GM18909 (cell line): ENCODE data around the gene CNIH3.

Experiments
- ATAC-seq: cut with Tn5 transposase; IDR thresholded peaks from one replicate; pipeline ENCODE4 v1.9.1; 2021; ENCODE audit warnings: mild to moderate bottlenecking; ENCODE audit not compliant: unreplicated experiment, poor library complexity

Gene CNIH3

DNA sequence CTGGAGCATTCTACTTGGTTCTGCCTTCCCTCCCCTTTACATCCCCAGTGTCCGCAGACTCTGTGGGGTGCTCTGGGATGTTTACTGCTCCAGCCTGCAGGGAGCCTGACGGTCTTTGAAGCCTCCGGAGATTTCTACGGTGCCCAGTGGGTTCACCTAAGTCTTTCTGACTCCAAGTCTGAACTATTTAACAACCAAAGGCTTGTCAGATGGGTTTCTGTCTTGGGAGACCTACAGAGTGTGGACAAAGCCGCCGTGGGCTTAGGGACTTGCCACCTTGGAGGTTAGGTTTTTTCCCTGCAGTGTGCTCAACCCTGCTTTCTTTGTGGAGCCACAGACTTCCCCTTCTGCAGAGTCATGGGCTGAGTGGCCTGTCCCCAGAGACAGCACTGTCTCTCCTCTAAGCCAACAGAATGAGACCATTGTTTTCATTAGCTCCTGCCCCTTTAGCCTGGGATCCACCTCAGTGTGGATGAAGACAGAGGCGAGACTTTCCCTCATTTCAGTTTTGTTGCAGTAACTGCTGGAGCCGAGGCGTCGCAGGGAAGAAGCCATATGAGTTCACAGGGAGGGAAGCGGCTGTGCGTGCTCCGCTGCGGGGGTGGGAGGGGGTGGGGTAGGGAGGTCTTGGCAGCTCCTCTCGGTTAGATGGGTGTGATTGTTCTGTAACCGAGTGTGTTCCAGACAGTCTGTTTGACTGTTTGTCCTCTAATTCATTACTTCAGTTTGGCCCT, 120.7 kb downstream of the CNIH3 start:
- peak; percentile 63 for ATAC-seq

DNA sequence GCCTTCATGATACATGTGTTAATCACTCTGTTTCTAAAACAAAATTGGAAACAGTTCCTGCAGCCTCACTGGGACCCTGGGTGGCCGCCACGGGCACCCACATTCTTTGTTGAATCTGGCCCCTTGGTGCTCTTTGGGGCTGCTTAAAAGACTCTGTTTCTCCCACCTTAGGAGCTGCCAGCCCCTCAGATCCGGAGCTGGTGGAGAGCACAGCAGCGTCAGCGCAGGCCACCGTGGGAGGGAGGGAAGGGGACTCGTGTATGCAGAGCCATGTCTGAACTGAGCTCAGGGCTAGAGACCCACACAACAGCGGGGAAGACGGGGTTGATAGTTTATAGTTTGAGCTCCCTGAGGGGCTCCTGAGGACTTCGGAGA, 121.2 kb downstream of the CNIH3 start:
- ATAC-seq: no peak

DNA sequence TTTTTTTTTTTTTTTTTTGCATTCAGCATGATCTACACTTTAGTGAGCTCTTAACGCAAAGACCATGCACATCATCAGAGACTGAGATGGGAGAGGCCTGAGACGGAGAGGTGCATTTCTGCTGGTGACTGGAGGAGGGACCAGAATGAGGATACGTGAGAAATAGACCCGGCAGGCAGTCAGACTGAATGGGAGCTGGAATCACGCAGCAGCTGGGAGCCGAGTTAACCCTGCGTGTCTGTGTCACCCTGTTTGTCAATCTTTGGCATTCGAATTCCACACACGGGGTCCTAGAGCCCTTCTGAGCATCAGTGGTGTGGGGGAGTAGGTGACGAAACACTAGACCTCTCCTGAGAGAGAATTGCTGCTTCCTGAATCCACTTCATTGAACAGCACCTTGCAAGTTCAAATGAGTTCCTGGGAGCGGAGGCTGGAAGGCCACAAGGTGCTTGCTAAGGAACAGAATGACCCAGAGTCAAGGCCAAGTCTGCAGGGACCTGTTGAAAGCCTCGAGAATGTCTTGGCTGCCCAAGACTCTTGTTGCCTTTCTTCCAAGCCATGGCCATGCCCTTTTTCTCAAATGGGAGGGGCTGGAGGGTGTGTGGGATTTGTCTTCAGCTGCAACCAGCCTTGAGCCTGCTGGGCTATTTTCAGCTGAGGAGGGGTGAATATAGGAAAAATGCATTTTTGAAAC, 123.3 kb downstream of the CNIH3 start:
- no peak for ATAC-seq

DNA sequence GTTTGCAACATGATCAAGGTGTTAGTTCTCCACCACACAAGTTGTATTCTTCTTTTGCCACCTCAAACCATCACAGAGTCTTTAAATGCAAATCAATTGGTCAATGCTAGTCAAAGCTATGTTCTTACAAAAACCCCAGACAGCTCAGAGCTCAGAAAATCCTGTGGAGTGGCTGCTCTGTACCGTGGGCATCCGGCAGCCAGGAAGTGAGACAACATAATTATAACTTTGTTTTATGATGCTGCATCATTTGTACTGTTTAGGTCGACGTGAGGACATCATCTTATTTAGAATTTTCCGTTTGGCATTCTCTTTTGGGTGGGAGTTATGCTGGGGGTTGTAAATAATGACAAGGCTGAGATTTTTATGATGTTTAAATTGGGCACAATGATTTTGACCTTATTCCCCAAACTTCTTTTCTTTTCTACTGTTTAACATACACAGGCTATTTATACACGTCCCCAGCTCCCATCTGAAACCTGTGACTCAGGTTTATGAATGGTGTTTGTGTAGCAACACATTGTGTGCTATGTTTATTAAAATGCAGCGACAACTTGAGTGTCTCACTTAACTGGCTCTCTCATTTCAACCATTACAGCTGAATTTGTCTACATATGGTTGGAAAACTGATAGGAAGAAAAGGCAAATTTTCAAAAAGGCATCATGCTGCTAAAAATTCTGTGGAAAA, 124.0 kb downstream of the CNIH3 start:
- peak; percentile 80 for ATAC-seq

DNA sequence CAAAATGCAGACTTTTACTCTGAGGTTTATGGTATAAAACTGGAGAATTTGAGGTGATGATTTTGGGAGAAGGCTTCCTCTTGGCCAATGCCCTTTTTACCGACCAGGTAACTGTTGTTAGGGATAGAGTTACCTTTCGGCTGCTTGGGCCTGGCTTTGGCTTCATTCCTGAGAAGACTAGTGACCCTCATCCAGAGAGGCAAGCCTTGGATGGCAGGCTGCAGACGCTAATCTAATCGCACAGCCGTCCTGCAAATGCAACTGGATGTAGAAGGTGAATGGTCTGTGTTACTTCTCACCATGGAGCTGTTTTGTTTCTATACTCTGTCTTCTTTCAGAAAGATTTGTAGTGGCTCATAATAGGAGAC, 124.6 kb downstream of the CNIH3 start:
- ATAC-seq: no peak

DNA sequence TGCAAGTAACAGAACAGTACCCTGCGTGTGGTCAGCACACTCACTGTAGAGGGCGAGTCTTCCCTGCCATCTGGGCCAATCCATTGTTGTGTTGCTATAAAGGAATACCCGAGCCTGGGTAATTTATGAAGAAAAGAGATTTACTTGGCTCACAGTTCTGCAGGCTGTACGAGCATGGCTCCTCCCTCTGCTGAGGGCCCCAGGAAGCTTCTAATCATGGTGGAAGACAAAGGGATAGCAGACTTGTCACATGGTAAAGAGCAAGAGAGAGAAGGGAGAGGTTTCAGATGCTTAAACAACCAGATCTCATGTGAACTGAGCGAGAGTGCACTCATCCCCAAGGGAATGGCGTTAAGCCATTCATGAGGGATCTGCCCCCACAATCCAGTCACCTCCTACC, 126.2 kb downstream of the CNIH3 start:
- no peak for ATAC-seq

DNA sequence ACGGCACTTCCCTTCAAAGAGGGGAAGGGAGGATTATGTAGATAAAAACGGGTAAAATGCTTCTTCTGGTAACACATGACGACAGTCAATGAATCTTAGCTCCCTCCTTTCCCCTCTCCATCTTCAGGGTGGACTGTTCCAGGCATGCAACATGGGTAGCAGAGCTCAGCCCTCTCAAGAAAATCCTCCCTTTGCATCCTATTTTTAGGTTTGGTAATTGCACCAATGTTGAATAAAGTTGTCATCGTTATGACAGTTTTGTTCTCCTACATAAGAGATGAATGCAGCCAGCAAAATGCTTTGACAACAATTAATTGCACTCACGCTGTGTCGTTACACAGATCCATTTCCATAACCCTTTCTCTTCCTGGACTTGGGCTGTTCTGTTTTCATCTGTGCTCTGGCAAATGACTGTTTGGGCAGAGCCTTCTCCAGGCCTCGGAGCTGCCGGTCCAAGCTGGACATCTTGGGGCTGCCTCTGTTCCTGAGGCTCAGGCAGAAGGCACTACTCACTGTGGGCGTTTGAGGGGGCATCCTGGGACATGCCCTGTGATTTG, 127.6 kb downstream of the CNIH3 start:
- no peak for ATAC-seq

DNA sequence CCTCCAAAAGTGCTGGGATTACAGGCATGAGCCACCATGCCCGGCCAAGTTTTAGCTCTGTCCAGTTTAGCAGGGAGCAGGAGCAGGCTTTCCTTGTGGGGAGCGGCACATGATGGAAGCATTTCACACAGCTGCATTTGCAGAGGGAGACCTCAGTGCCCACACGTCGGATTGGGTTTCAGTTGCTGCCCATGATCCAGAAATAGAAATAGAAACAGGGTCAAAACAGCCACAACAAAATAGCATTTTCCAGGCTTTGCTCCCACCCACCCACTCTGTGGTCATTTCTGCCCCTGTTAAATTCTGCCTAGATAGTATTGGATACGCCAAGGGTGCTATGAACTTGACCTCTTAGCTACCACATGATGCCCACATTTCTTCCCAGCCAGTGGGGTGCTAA, 128.4 kb downstream of the CNIH3 start:
- ATAC-seq: no peak

DNA sequence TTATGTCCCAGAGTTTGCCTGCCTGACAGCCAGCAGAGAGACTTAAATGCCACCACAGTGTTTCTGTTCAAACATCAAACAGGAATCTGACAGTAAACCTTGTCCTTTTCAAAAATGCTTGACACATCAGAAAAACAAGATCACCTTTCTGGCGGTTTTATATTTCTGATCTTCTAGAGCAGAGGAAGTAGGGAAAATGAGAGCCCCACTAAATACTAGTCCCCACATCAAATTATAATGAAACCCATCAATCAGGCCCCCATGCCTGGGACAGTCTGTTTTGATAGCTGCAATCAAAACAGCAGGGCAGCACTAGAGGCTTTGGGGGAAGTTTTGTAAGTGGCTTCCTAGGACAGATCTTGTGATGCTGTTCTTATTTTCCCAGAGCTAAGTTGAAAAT, 129.3 kb downstream of the CNIH3 start:
- no peak for ATAC-seq

DNA sequence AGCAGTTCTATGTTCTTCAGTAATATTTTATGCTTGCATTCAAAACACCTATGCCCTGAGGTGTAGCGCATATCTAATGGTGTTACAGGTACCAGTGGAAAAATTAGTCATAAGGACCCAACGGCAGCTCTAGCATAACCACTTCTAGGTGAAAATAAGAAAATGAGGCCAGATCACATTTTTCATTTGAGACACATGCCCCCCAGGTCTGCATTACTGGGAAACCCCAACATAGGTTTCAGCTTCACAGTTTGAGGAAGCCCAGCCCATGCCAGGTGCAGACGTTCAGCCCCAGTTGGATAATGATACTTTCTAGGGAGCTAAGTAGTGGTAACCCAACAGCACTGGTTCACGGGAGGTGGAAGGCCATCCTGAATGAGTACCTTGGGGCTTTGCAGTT, 129.8 kb downstream of the CNIH3 start:
- peak; percentile 63 for ATAC-seq

DNA sequence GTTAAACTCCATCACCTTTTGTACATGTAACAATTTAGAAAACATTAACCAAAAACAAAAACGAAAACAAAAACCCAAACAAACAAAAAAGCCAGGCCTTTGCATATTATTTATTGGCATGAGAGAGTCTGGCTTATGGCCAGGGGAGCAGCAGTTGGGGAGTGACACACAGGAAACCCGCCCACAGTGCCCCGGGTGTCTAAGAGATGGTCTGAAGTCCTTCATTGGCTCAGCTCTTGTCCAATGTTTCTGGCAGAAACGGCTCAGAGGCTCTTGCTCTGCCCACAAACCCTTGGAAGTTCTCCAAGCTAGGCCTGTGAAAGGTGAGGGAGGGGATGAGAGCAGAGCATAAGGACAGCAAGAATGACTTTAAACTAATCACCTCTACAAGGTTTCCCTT, 131.5 kb downstream of the CNIH3 start:
- peak; percentile 51 for ATAC-seq

DNA sequence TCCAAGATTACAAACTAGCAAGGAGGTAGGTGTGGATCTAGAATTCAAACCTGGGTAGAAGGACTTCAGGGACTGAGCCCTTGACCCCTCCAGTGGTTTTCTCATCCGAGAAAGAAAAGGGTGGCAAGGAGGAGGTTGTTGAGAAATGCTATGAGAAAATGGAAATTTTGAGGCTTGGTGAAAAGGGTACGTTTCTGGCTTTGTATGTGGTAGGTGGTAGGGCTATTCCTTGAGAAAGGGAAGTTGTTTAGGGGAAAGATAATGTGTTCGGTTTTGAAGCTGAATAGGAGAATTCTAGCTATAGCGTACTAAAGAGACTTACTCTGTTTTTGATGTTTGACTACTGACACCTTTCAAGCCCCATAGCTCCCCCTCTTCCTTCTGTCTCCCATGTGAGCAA, 133.8 kb downstream of the CNIH3 start:
- no peak for ATAC-seq

DNA sequence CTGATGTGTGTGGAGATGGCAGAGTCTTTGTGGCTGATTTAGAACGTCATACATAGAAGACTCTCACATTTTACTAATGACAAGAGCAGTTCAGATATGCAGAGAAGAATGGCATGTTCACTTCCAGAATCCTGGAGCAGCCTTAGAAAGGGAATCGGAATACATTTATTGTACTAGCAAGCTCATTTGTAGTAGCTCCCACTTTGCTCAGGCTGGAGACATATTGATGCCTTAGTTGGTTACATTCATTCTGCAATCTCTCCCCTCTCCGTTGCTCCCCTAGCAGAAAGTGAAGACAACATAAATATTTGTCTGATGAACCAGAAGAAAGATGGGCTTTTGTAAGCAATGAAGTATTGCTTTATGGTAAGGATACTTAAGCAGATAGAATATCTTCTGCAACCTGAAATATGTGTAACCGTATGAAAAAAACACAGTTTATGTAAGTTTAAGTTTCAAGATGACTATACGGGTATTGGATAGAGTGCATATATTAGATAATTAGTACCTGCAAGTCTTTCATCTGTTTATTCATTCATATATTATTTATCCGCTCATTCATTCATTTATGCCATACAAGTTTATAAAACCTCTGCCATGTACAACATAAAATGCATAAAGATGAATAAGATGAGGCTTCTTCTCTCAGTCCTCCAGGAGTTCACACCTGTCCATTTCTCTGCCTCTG, 135.7 kb downstream of the CNIH3 start:
- no peak for ATAC-seq

DNA sequence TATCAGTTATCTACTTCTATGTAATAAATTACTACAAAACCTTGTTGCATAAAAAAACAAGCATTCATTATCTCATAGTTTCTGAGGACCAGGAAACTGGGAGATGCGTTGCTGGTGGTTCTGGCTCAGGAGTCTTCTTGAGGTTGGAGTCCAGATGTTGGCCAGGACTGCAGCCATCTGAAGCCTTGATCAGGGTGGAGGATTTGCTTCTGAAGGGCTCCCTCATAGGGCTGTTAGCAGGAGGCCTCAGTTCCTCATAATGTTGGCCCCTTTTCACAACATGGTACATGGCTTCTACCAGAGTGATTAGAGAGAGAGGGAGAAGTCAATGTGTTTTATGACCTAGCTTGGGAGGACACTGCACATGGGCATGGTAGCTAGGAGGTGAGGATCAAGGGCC, 137.4 kb downstream of the CNIH3 start:
- ATAC-seq: no peak

DNA sequence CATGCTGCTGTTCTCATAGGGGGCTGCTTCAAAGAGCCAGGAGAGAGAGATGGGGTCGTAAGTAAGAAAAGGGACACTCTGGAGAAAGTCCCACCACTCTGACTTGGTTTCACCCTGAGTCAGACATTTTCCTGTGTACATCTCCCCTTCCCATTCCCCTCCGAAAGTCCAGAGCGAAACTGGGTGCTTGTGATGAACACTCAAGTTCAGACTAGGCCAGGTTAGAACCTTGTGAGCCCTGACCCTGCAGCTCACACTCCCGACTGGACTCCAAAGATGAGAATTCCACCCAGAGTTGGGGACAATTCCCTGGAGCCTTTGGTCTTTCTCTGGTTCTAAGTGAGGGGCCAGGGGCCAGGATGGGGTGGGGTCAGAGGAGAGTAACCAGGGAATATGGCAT, 139.5 kb downstream of the CNIH3 start:
- ATAC-seq: no peak

DNA sequence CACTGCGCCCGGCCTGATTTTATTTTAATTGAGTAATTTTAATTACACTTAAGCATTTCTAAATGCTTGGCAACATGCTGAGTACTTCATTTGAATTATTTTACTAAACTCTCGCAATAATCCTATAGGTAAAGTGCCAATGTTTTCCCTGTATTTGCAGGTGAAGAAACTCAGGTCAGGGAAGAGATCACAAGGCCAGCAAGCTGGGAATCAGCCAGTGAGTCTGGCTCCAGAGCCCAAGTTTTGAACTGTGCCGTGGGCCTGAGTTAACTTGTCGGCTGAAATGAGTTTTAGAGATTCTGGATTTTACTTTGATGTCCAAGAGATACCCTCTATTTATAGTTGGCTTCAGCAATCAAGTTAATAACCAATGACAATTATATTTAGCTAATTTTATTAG, 141.4 kb downstream of the CNIH3 start:
- no peak for ATAC-seq

DNA sequence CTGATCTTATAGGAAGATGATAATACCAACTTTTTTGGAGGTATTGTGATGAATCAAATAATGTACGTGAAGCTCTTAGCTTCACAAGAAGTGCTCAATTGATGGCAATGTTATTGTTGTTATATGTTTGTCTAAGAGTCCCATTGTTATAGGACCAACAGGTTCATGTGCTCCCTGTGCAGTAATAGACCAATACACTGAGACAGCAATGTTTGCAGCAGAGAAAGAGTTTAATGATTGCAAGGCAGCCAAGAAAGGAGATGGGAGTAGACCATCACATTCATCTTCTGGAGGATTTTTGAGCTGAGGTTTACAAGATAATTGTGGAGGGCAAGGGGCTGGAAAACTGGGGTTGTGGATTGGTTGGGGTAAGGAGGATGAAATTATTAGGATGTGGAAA, 143.0 kb downstream of the CNIH3 start:
- no peak for ATAC-seq

DNA sequence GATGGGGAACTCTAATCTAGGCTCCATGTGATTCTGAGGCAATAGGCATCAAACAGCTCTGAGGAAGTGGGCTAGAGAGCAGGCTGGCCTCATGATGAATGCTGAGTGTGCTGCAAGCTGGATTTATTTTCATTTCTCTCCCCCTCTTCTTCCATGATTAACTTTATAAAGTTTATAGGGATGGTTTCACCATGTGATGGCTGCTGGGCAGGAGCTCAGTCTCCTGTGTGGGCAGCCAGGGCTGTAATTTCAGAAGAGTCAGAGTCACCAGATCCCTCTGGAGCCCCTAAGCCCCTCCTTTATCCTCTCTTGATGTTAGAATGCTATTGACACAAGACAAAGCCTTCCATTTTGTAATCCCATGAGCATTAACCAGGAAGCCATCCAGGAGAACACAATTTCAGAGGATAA, 143.6 kb downstream of the CNIH3 start:
- no peak for ATAC-seq

DNA sequence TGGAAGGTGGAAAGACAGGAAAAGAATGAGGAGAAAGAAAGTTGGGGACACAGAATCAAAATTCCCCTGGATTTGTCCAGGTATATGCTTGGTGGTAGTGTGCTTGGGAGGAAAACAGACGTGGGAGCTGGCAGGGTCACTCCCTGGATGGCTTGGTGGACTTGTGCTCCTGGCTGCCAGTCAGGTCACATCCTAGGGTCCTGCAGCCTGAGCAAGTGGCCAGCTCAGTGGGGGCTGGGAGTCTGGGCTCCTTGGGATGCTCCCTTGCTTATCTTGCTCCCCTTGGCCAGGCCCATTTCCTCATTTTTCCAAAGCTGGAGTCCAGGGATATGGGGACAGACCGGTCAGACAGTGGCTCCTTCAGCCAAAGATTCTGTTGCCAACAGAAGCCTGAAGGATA, 144.0 kb downstream of the CNIH3 start:
- no peak for ATAC-seq

DNA sequence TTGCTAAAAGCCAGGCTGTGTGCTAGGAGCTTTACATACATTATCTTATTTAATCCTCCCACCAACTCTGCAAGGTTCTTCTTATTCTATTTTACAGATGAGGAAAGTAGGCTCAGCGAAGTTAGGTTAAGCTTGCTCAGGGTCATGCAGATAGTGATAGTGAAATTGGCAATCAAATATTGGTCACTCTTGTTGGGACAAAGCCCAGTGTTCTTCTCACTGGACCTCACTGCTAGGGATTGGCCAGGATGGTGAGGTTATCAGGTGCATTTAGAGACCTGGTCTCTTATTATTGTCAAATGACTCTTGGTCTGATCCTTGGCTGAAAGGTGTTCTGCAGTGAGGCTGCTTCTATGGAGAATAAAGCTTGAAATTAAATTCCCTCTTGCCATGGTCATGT, 145.1 kb downstream of the CNIH3 start:
- no peak for ATAC-seq

DNA sequence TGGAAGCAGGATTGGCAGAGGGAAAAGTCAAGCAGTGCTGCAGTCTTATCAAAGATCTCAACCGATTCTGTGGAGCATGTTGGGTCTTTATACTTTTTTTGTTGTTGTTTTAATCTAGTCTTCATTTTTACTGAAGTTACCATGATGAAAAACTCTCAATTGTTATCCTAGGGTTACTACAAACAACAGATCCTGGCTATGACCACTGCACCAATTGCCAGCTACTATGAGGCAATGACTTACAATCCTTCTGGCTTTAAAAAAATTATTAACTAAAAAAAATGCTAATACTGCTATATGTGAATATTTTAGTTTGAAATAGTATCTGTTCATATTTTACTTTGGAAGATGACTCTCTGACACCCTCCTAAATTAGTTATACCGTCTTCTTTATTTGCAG, 145.9 kb downstream of the CNIH3 start:
- ATAC-seq: no peak
